ENCODE data around the gene RPL19. TPM values are rescaled to one million over a fixed set of nuclear protein-coding genes. Genes with fewer than 3 reads are reported as not detected.
"Not testable (repeated sequence)": the region's sequence is repeated elsewhere in the genome, so short reads cannot be mapped to it uniquely, and the experiment has no call there.

Gene RPL19
- total RNA-seq, 1 experiment from 2014 or later, result 3,055 TPM

- Mint-ChIP-seq H3K36me3 (ENCODE audit: insufficient read depth, unreplicated experiment) (no peaks in the 10 kb centered on the region), H3K27ac (ENCODE audit: low read depth, unreplicated experiment) (no peak overlapping the region), H3K4me1 (ENCODE audit: insufficient read depth, unreplicated experiment) (peaks cover 18% of the 10 kb centered on the region), H3K9me3 (ENCODE audit: unreplicated experiment) (no peaks in the 10 kb centered on the region), H3K27me3 (ENCODE audit: insufficient read depth, unreplicated experiment) (peaks cover 22% of the 10 kb centered on the region), H3K4me3 (ENCODE audit: unreplicated experiment) (no peak overlapping the region)
- ChIA-PET CTCF (interaction anchor here (0.7 to 5.1 kb wide), 7 partner anchors 8 to 184 kb away, joined by 3 to 44 read pairs (median 3); no protein-coding TSS in a partner anchor), POLR2A (interaction anchor here (0.6 to 1.5 kb wide), 2 partner anchors 12 to 294 kb away, joined by 3 read pairs; partner anchors contain the start of gene CDK12)
- TF ChIP-seq CTCF (IDR thresholded peaks at IDR 0.05; ENCODE audit: unreplicated experiment), result no peak
- DNase-seq (ENCODE audit: unreplicated experiment), result no peak
- no TSS peak for BruUV-seq (replicated peaks)
- intact Hi-C loops (cut with micrococcal nuclease), result no loop called here
Measured at GRCh38 chr17:39167476-39167875, 32.6 kb upstream of the RPL19 start.

DNA sequence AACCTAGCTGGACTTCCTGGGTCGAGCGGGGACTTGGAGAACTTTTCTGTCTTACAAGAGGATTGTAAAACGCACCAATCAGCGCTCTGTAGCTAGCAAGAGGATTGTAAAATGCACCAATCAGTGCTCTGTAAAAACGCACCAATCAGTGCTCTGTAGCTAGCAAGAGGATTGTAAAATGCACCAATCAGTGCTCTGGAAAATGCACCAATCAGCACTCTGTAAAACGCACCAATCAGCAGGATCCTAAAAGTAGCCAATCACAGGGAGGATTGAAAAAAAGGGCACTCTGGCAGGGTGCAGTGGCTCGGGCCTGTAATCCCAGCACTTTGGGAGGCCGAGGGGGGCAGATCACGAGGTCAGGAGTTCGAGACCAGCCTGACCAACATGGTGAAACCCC, 31.6 kb upstream of the RPL19 start:
- BruUV-seq (replicated peaks); H3K9me3 Mint-ChIP-seq (ENCODE audit: unreplicated experiment); H3K4me3 Mint-ChIP-seq (ENCODE audit: unreplicated experiment); H3K36me3 Mint-ChIP-seq (ENCODE audit: insufficient read depth, unreplicated experiment); H3K27ac Mint-ChIP-seq (ENCODE audit: low read depth, unreplicated experiment); intact Hi-C loops (cut with micrococcal nuclease); POLR2A ChIA-PET; DNase-seq (ENCODE audit: unreplicated experiment): not testable (repeated sequence)
- Mint-ChIP-seq H3K4me1 (ENCODE audit: insufficient read depth, unreplicated experiment) (peaks cover 18% of the 10 kb centered on the region), H3K27me3 (ENCODE audit: insufficient read depth, unreplicated experiment) (peaks cover 22% of the 10 kb centered on the region)
- CTCF ChIA-PET, result interaction anchor here (0.7 kb wide), 2 partner anchors 12 to 15 kb away, joined by 3 read pairs; no protein-coding TSS in a partner anchor

DNA sequence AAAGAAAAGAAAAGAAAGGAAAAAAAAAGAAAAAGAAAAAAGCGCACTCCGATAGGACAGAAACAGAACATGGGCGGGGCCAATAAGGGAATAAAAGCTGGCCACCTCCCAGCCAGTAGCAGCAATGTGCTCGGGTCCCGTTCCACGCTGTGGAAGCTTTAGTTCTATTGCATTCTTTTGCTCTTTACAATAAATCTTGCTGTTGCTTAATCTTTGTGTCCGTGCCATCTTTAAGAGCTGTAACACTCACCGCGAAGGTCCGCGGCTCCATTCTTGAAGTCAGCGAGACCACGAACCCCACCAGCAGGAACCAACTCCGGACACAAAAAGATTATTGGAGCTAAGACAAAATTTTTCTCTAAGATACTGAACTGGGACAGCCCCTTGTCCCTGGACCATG, 31.0 kb upstream of the RPL19 start:
- H3K9me3 Mint-ChIP-seq (ENCODE audit: unreplicated experiment), result no peaks in the 10 kb centered on the region
- DNase-seq (ENCODE audit: unreplicated experiment), result no peak
- no peak overlapping the region for H3K27ac Mint-ChIP-seq (ENCODE audit: low read depth, unreplicated experiment)
- ChIA-PET CTCF (interaction anchor here (0.6 kb wide), 1 partner anchor 80 kb away, joined by 4 read pairs; no protein-coding TSS in a partner anchor), POLR2A (interaction anchor here (0.9 kb wide), 1 partner anchor 30 kb away, joined by 3 read pairs; no protein-coding TSS in a partner anchor)
- no TSS peak for BruUV-seq (replicated peaks)
- peaks cover under 1% of the 10 kb centered on the region for H3K36me3 Mint-ChIP-seq (ENCODE audit: insufficient read depth, unreplicated experiment)
- intact Hi-C loops (cut with micrococcal nuclease), result no loop called here
- TF ChIP-seq CTCF (IDR thresholded peaks at IDR 0.05; ENCODE audit: unreplicated experiment), result no peak
- peaks cover 22% of the 10 kb centered on the region for H3K27me3 Mint-ChIP-seq (ENCODE audit: insufficient read depth, unreplicated experiment)
- H3K4me3 Mint-ChIP-seq (ENCODE audit: unreplicated experiment), result no peak overlapping the region
- H3K4me1 Mint-ChIP-seq (ENCODE audit: insufficient read depth, unreplicated experiment), result peaks cover 16% of the 10 kb centered on the region

GRCh38 chr17:39169518-39169917, 30.6 kb upstream of the RPL19 start:
- Mint-ChIP-seq H3K36me3 (ENCODE audit: insufficient read depth, unreplicated experiment) (peaks cover 4% of the 10 kb centered on the region), H3K4me3 (ENCODE audit: unreplicated experiment) (no peak overlapping the region), H3K9me3 (ENCODE audit: unreplicated experiment) (no peaks in the 10 kb centered on the region), H3K27ac (ENCODE audit: low read depth, unreplicated experiment) (no peak overlapping the region), H3K27me3 (ENCODE audit: insufficient read depth, unreplicated experiment) (peaks cover 18% of the 10 kb centered on the region), H3K4me1 (ENCODE audit: insufficient read depth, unreplicated experiment) (peaks cover 11% of the 10 kb centered on the region)
- CTCF ChIA-PET, result interaction anchor here (0.6 kb wide), 1 partner anchor 80 kb away, joined by 4 read pairs; no protein-coding TSS in a partner anchor
- no TSS peak for BruUV-seq (replicated peaks)
- POLR2A ChIA-PET, result interaction anchor here (0.9 kb wide), 1 partner anchor 30 kb away, joined by 3 read pairs; no protein-coding TSS in a partner anchor
- no peak for TF ChIP-seq CTCF (IDR thresholded peaks at IDR 0.05; ENCODE audit: unreplicated experiment)
- intact Hi-C loops (cut with micrococcal nuclease), result no loop called here
- no peak for DNase-seq (ENCODE audit: unreplicated experiment)
